Measurements from ENCODE around the gene EAPP. TPM values are rescaled to one million over a fixed set of nuclear protein-coding genes. Genes with fewer than 3 reads are reported as not detected.

The EAPP gene, protein sequence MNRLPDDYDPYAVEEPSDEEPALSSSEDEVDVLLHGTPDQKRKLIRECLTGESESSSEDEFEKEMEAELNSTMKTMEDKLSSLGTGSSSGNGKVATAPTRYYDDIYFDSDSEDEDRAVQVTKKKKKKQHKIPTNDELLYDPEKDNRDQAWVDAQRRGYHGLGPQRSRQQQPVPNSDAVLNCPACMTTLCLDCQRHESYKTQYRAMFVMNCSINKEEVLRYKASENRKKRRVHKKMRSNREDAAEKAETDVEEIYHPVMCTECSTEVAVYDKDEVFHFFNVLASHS
- 41.6 and 45.8 TPM in 2 replicates for total RNA-seq

DNA sequence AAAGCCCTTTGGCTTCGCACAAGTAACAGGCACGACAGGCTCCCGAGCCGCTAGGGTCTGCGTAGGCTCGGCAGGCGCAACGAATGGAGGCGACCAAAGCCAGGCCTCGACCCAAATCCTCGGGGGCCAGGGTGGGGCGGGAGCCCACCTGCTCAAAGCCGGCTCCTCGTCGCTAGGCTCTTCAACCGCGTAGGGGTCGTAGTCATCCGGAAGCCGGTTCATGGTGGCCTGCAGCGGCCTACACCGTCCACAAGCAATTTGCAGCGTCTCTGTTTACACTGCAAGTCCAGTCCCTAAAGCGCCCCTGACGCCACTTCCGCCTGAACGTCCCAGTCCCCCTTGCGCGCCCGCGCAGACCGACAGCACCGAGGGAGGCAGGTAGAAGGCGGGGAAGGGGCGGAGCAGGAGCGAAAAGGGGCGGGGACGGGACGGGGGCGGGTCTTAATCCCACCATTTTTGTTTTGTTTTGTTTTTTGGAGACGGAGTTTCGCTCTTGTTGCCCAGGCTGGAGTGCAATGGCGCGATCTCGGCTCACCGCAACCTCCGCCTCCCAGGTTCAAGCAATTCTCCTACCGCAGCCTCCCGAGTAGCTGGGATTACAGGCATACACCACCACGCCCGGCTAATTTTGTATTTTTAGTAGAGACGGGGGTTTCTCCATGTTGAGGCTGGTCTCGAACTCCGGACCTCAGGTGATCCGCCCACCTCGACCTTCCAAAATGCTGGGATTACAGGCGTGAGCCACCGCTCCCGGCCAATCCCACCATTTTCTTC, at the start of gene EAPP:
TSS of gene EAPP (minus strand) at position 295 of the 774 bp plus-strand sequence. CDS start at position 222, 73 bp downstream.

Other genes with a start within 250 kb of the EAPP start
- 12.3 and 13.9 TPM in 2 replicates for gene SPTSSA, start 77.5 kb downstream of the EAPP start, total RNA-seq
- gene SNX6, start 90.4 kb upstream of the EAPP start, total RNA-seq, result 90.6 and 109 TPM in 2 replicates
- gene CFL2, start 174.9 kb upstream of the EAPP start, total RNA-seq, result 39.6 and 43.0 TPM in 2 replicates